GM23338 (cell line): Measurements from ENCODE around the gene POC1B. TPM values are rescaled to one million over a fixed set of nuclear protein-coding genes. Genes with fewer than 3 reads are reported as not detected.

ENCODE experiments used
- ATAC-seq: fragments of 200-7000 bp; cut with Tn5 transposase; 3 replicates; pipeline ENCODE4 v1.9.1; 2020
- DNase-seq: peaks from one replicate; pipeline ENCODE4 v3.0.0-alpha.2; 2015; ENCODE audit warnings: low spot score
- H2AFZ ChIP-seq: fragments of 200-600 bp; sonication (generic); 2 replicates; pipeline ENCODE4 v1.8.0; 2016; ENCODE audit warnings: antibody characterized with exemption, mild to moderate bottlenecking, moderate library complexity
- H3F3A ChIP-seq: fragments of 200-600 bp; sonication (generic); replicated peaks from 2 replicates; pipeline ENCODE4 v1.8.0; 2017; ENCODE audit warnings: antibody characterized with exemption, mixed run types, low read depth
- H3K27ac ChIP-seq: fragments of 200-600 bp; sonication (generic); 2 replicates; pipeline ENCODE4 v1.6.1; 2016; ENCODE audit warnings: low read depth
- H3K27me3 ChIP-seq: fragments of 200-600 bp; sonication (generic); 2 replicates; pipeline ENCODE4 v1.8.0; 2016; ENCODE audit warnings: mild to moderate bottlenecking, mixed run types, moderate library complexity; ENCODE audit not compliant: insufficient read depth
- H3K36me3 ChIP-seq: fragments of 200-600 bp; sonication (generic); 2 replicates; pipeline ENCODE4 v1.8.0; 2016; ENCODE audit warnings: mild to moderate bottlenecking; ENCODE audit not compliant: insufficient read depth
- H3K4me1 ChIP-seq: fragments of 200-600 bp; sonication (generic); 2 replicates; pipeline ENCODE4 v1.8.0; 2016; ENCODE audit warnings: mild to moderate bottlenecking, moderate library complexity; ENCODE audit not compliant: insufficient read depth
- H3K4me2 ChIP-seq: fragments of 200-600 bp; sonication (generic); 2 replicates; pipeline ENCODE4 v1.7.1; 2017; ENCODE audit warnings: mixed run types
- H3K4me3 ChIP-seq: fragments of 200-600 bp; sonication (generic); 2 replicates; pipeline ENCODE4 v1.6.1; 2016; ENCODE audit warnings: mixed run types
- H3K79me2 ChIP-seq: fragments of 200-600 bp; sonication (generic); replicated peaks from 2 replicates; pipeline ENCODE4 v1.8.0; 2017; ENCODE audit warnings: mild to moderate bottlenecking; ENCODE audit not compliant: insufficient read depth
- H3K9me2 ChIP-seq: fragments of 200-600 bp; sonication (generic); 2 replicates; pipeline ENCODE4 v1.8.0; 2017; ENCODE audit not compliant: insufficient read depth
- H4K20me1 ChIP-seq: fragments of 200-600 bp; sonication (generic); replicated peaks from 2 replicates; pipeline ENCODE4 v1.8.0; 2017; ENCODE audit warnings: mild to moderate bottlenecking; ENCODE audit not compliant: insufficient read depth
- H3K27ac Mint-ChIP-seq: 2 replicates; pipeline ENCODE4 v1.8.0; 2020; ENCODE audit warnings: inconsistent platforms, mild to moderate bottlenecking, moderate library complexity, mixed read lengths
- H3K27me3 Mint-ChIP-seq: 3 replicates; pipeline ENCODE4 v1.8.0; 2022; ENCODE audit warnings: low read depth, mild to moderate bottlenecking, moderate library complexity, mixed read lengths, inconsistent platforms; ENCODE audit not compliant: insufficient read depth, poor library complexity
- H3K36me3 Mint-ChIP-seq: 3 replicates; pipeline ENCODE4 v1.8.0; 2021; ENCODE audit warnings: low read depth, mild to moderate bottlenecking, inconsistent platforms, moderate library complexity, mixed read lengths
- H3K4me1 Mint-ChIP-seq: 3 replicates; pipeline ENCODE4 v1.8.0; 2020; ENCODE audit warnings: mild to moderate bottlenecking, inconsistent platforms, mixed read lengths
- H3K4me3 Mint-ChIP-seq: 3 replicates; pipeline ENCODE4 v1.8.0; 2021; ENCODE audit warnings: moderate library complexity, mild to moderate bottlenecking, inconsistent platforms, mixed read lengths
- H3K9me3 Mint-ChIP-seq: 3 replicates; pipeline ENCODE4 v1.8.0; 2020; ENCODE audit warnings: moderate library complexity, mild to moderate bottlenecking, inconsistent platforms, mixed read lengths
- EZH2 ChIP-seq: fragments of 200-600 bp; sonication (generic); IDR thresholded peaks from one replicate; pipeline ENCODE4 v1.8.0; 2017; ENCODE audit warnings: antibody characterized with exemption, mild to moderate bottlenecking, low read depth; ENCODE audit not compliant: unreplicated experiment
- EZH2phosphoT487 ChIP-seq: fragments of 200-600 bp; sonication (generic); IDR thresholded peaks from one replicate; pipeline ENCODE4 v1.8.1; 2018; ENCODE audit warnings: antibody characterized with exemption; ENCODE audit not compliant: unreplicated experiment
- JUNB ChIP-seq: IDR thresholded peaks from one replicate; pipeline ENCODE4 v1.6.1; 2016; ENCODE audit warnings: antibody characterized with exemption; ENCODE audit not compliant: unreplicated experiment
- STAT1 ChIP-seq: IDR thresholded peaks from one replicate; pipeline ENCODE4 v1.6.1; 2016; ENCODE audit warnings: antibody characterized with exemption; ENCODE audit not compliant: unreplicated experiment
- ZNF114 ChIP-seq: fragments of 250-450 bp; sonication (Bioruptor Pico); IDR thresholded peaks from 2 replicates; pipeline ENCODE4 v1.5.0; 2020; ENCODE audit warnings: mild to moderate bottlenecking, moderate library complexity
- ZNF331 ChIP-seq: fragments of 250-450 bp; sonication (Bioruptor Pico); IDR thresholded peaks from 2 replicates; pipeline ENCODE4 v1.5.0; 2020; ENCODE audit warnings: low read depth, mild to moderate bottlenecking, moderate library complexity
- polyA plus RNA-seq: library from polyadenylated mRNA; unstranded; fragments of >200 nt; fragmentation: Nextera tagmentation; extraction: Ambion mirVana; gene quantifications from 2 replicates; pipeline ENCODE4 v1.2.1, GENCODE V29; 2016
- total RNA-seq: library from RNA; depleted of rRNA; stranded (reverse); fragments of >200 nt; shearing (Covaris generic); gene quantifications from 2 replicates; pipeline ENCODE4 v1.2.3, GENCODE V29; 2014
- TF ChIP-seq, protein P1 (sequence below): IDR thresholded peaks from one replicate; pipeline ENCODE4 v1.6.1; 2018; ENCODE audit warnings: antibody characterized with exemption; ENCODE audit not compliant: unreplicated experiment
- TF ChIP-seq, protein P2 (sequence below): IDR thresholded peaks from 2 replicates; pipeline ENCODE4 v1.6.1; 2016; ENCODE audit warnings: antibody characterized with exemption
- TF ChIP-seq, protein P3 (sequence below), 2 experiments: fragments of 200-600 bp in 1 of 2; sonication (generic) in 1 of 2; conservative IDR thresholded peaks; 2 replicates each; pipeline versions ENCODE4 v1.5.1 to v1.6.1; 2016 to 2017; ENCODE audit warnings: antibody characterized with exemption in 2 of 2, low read depth in 2 of 2, mild to moderate bottlenecking in 2 of 2, moderate library complexity in 1 of 2

POC1B gene
- total and polyA plus RNA-seq, 2 experiments from 2014 or later: 11.8 to 17.5 TPM

DNA sequence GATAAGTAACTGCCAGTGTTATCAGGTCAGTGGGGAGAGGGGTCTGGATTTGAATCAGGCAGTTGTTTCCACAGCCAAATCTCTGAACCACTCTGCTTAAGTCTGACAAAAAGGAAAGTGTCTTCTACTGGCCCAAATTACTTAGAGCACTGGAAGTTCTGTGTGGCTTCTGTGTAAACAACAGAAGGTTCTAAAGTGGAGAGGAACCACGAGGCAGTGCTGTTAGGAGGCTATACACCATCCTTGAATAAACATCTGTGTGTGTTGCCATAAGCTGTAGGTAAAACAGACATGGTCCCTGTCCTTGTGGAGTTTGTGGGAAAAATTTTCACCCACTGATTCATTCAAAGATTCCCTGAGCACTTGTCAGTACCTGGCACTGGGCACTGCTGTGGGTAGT lies 51.2 kb downstream of the POC1B start:
- Histone ChIP-seq H4K20me1 (no peaks in the 10 kb centered on the region), H3K27me3 (no peaks in the 10 kb centered on the region), H3K36me3 (no peaks in the 10 kb centered on the region), H2AFZ (no peak overlapping the region), H3K4me1 (no peaks in the 10 kb centered on the region), H3K79me2 (no peaks in the 10 kb centered on the region), H3K27ac (no peak overlapping the region), H3K9me2 (0 out of 2 replicates have a peak, but pooled peaks cover 4% of the 10 kb centered on the region), H3F3A (no peaks in the 10 kb centered on the region), H3K4me2 (no peak overlapping the region), H3K4me3 (no peak overlapping the region)
- H3K4me1 Mint-ChIP-seq: no peaks in the 10 kb centered on the region
- no peak for ATAC-seq
- peaks cover 2% of the 10 kb centered on the region for H3K27me3 Mint-ChIP-seq
- no peak for TF ChIP-seq JUNB
- no peak for TF ChIP-seq EZH2
- no peak overlapping the region for H3K27ac Mint-ChIP-seq
- no peak for DNase-seq
- H3K4me3 Mint-ChIP-seq: no peak overlapping the region
- no peaks in the 10 kb centered on the region for H3K36me3 Mint-ChIP-seq
- H3K9me3 Mint-ChIP-seq: no peaks in the 10 kb centered on the region

DNA sequence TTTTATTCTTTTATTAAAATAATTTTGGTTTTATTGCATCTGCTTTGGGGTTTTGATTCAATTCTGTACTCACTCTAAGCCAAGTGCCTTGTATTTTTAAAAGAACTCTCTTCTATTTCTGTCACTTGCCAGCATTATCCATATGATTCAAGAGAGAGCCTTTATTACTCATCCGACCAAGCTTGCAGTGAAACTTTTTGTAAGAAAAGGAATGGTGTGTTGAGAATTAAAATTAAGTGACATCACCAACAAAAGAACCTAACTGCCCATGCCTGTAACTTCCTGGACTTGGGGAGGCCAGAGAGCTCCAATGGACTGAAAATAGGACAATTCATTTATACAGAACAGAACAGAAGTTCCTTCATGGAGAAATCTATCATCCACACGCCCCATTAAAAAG lies 53.3 kb downstream of the POC1B start:
- peaks cover 2% of the 10 kb centered on the region for H3K27me3 Mint-ChIP-seq
- DNase-seq (no peak), ATAC-seq (no peak)
- H2AFZ ChIP-seq: no peak overlapping the region
- H3K27ac Mint-ChIP-seq: no peak overlapping the region; the same call in 1 of the 2 replicates
- H3F3A ChIP-seq: no peaks in the 10 kb centered on the region
- H3K4me1 Mint-ChIP-seq: peaks cover 3% of the 10 kb centered on the region; the same call in 2 of the 3 replicates
- no peaks in the 10 kb centered on the region for H3K9me3 Mint-ChIP-seq
- H3K4me2 ChIP-seq: no peak overlapping the region
- H3K36me3 Mint-ChIP-seq: no peaks in the 10 kb centered on the region
- H3K4me3 Mint-ChIP-seq: no peak overlapping the region
- no peak overlapping the region for H3K4me3 ChIP-seq
- H3K27me3 ChIP-seq: no peaks in the 10 kb centered on the region
- H3K4me1 ChIP-seq: no peaks in the 10 kb centered on the region
- no peaks in the 10 kb centered on the region for H3K79me2 ChIP-seq
- 0 out of 2 replicates have a peak, but pooled peaks cover under 1% of the 10 kb centered on the region for H3K9me2 ChIP-seq
- H3K36me3 ChIP-seq: no peaks in the 10 kb centered on the region
- no peaks in the 10 kb centered on the region for H4K20me1 ChIP-seq
- no peak overlapping the region for H3K27ac ChIP-seq
- TF ChIP-seq EZH2phosphoT487: no peak
- TF ChIP-seq STAT1: no peak
- TF ChIP-seq, protein P1, sequence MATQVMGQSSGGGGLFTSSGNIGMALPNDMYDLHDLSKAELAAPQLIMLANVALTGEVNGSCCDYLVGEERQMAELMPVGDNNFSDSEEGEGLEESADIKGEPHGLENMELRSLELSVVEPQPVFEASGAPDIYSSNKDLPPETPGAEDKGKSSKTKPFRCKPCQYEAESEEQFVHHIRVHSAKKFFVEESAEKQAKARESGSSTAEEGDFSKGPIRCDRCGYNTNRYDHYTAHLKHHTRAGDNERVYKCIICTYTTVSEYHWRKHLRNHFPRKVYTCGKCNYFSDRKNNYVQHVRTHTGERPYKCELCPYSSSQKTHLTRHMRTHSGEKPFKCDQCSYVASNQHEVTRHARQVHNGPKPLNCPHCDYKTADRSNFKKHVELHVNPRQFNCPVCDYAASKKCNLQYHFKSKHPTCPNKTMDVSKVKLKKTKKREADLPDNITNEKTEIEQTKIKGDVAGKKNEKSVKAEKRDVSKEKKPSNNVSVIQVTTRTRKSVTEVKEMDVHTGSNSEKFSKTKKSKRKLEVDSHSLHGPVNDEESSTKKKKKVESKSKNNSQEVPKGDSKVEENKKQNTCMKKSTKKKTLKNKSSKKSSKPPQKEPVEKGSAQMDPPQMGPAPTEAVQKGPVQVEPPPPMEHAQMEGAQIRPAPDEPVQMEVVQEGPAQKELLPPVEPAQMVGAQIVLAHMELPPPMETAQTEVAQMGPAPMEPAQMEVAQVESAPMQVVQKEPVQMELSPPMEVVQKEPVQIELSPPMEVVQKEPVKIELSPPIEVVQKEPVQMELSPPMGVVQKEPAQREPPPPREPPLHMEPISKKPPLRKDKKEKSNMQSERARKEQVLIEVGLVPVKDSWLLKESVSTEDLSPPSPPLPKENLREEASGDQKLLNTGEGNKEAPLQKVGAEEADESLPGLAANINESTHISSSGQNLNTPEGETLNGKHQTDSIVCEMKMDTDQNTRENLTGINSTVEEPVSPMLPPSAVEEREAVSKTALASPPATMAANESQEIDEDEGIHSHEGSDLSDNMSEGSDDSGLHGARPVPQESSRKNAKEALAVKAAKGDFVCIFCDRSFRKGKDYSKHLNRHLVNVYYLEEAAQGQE: no peak
- TF ChIP-seq, protein P2, sequence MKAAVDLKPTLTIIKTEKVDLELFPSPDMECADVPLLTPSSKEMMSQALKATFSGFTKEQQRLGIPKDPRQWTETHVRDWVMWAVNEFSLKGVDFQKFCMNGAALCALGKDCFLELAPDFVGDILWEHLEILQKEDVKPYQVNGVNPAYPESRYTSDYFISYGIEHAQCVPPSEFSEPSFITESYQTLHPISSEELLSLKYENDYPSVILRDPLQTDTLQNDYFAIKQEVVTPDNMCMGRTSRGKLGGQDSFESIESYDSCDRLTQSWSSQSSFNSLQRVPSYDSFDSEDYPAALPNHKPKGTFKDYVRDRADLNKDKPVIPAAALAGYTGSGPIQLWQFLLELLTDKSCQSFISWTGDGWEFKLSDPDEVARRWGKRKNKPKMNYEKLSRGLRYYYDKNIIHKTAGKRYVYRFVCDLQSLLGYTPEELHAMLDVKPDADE: no peak
- no peak for TF ChIP-seq JUNB
- TF ChIP-seq ZNF114 (CRISPR knock-in tag): no peak
- TF ChIP-seq EZH2: no peak
- TF ChIP-seq, protein P3, sequence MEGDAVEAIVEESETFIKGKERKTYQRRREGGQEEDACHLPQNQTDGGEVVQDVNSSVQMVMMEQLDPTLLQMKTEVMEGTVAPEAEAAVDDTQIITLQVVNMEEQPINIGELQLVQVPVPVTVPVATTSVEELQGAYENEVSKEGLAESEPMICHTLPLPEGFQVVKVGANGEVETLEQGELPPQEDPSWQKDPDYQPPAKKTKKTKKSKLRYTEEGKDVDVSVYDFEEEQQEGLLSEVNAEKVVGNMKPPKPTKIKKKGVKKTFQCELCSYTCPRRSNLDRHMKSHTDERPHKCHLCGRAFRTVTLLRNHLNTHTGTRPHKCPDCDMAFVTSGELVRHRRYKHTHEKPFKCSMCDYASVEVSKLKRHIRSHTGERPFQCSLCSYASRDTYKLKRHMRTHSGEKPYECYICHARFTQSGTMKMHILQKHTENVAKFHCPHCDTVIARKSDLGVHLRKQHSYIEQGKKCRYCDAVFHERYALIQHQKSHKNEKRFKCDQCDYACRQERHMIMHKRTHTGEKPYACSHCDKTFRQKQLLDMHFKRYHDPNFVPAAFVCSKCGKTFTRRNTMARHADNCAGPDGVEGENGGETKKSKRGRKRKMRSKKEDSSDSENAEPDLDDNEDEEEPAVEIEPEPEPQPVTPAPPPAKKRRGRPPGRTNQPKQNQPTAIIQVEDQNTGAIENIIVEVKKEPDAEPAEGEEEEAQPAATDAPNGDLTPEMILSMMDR (conservative IDR thresholded peaks at IDR 0.05; ENCODE audit: low read depth in 2 of 2): no peak
- no peak for TF ChIP-seq ZNF331
